ENCODE results near the gene SMC6. TPM values are rescaled to one million over a fixed set of nuclear protein-coding genes. Genes with fewer than 3 reads are reported as not detected.

Gene SMC6
- 33.6 and 38.2 TPM in 2 replicates for total RNA-seq
- long read RNA-seq, full-length matches to known transcripts = 1 of 169 reads
- long read RNA-seq, partial matches to known transcripts = 150 of 169 reads
- long read RNA-seq, other reads (novel, unspliced or antisense) = 18 of 169 reads

GRCh38 chr2:17753803-17754663 lies at the start of gene SMC6, which contains the start of gene GEN1:
SMC6 (minus strand) TSS chr2:17753810; CDS start chr2:17745946, 7,864 bp downstream.
GEN1 (plus strand) TSS chr2:17754138; CDS start chr2:17759944, 5,806 bp downstream.
- TF ChIP-seq CTCF (conservative IDR thresholded peaks at IDR 0.05) = no peak
- Mint-ChIP-seq H3K4me3 (peak within 1 kb of the TSS; percentile 94), H3K9me3 (no peaks in the 10 kb centered on the region)

GRCh38 chr2:17800693-17801458 lies 47.3 kb upstream of the SMC6 start:
- peaks cover 25% of the 10 kb centered on the region for H3K4me1 Mint-ChIP-seq
- no peak for DNase-seq (ENCODE audit: low read depth, low spot score)
- no peaks in the 10 kb centered on the region for H3K27me3 Mint-ChIP-seq (ENCODE audit: low read depth)
- H3K9me3 Mint-ChIP-seq = no peaks in the 10 kb centered on the region
- no peak for TF ChIP-seq CTCF (conservative IDR thresholded peaks at IDR 0.05)
- peak overlapping the region; percentile 88 for H3K27ac Mint-ChIP-seq (ENCODE audit: unreplicated experiment)
- H3K4me3 Mint-ChIP-seq = no peak overlapping the region
- no peaks in the 10 kb centered on the region for H3K36me3 Mint-ChIP-seq (ENCODE audit: low read depth)

More at GRCh38 chr2:17753803-17754663, at the start of gene SMC6, which contains the start of gene GEN1:
- Mint-ChIP-seq H3K36me3 (ENCODE audit: low read depth) (no peaks in the 10 kb centered on the region), H3K27ac (ENCODE audit: unreplicated experiment) (peak within 1 kb of the TSS; percentile 98), H3K27me3 (ENCODE audit: low read depth) (no peaks in the 10 kb centered on the region), H3K4me1 (peaks cover 49% of the 10 kb centered on the region)
- peak; percentile 90 for DNase-seq (ENCODE audit: low read depth, low spot score)

GRCh38 chr2:17800219-17800618 lies 46.6 kb upstream of the SMC6 start:
- no peaks in the 10 kb centered on the region for H3K9me3 Mint-ChIP-seq
- H3K4me3 Mint-ChIP-seq = no peak overlapping the region
- DNase-seq (ENCODE audit: low read depth, low spot score) = peak; percentile 9
- H3K27me3 Mint-ChIP-seq (ENCODE audit: low read depth) = no peaks in the 10 kb centered on the region
- no peaks in the 10 kb centered on the region for H3K36me3 Mint-ChIP-seq (ENCODE audit: low read depth)
- TF ChIP-seq CTCF (conservative IDR thresholded peaks at IDR 0.05) = no peak
- peaks cover 25% of the 10 kb centered on the region for H3K4me1 Mint-ChIP-seq
- no peak overlapping the region for H3K27ac Mint-ChIP-seq (ENCODE audit: unreplicated experiment)

GRCh38 chr2:17799301-17800120 lies 45.9 kb upstream of the SMC6 start:
- H3K27ac Mint-ChIP-seq (ENCODE audit: unreplicated experiment) = peak overlapping the region; percentile 82
- no peaks in the 10 kb centered on the region for H3K9me3 Mint-ChIP-seq
- H3K4me3 Mint-ChIP-seq = no peak overlapping the region
- no peak for TF ChIP-seq CTCF (conservative IDR thresholded peaks at IDR 0.05)
- no peaks in the 10 kb centered on the region for H3K27me3 Mint-ChIP-seq (ENCODE audit: low read depth)
- H3K4me1 Mint-ChIP-seq = peaks cover 25% of the 10 kb centered on the region
- H3K36me3 Mint-ChIP-seq (ENCODE audit: low read depth) = no peaks in the 10 kb centered on the region
- no peak for DNase-seq (ENCODE audit: low read depth, low spot score)

GRCh38 chr2:17798338-17798737 lies 44.7 kb upstream of the SMC6 start:
- H3K27me3 Mint-ChIP-seq (ENCODE audit: low read depth) = no peaks in the 10 kb centered on the region
- peaks cover 25% of the 10 kb centered on the region for H3K4me1 Mint-ChIP-seq
- TF ChIP-seq CTCF (conservative IDR thresholded peaks at IDR 0.05) = no peak
- H3K4me3 Mint-ChIP-seq = no peak overlapping the region
- DNase-seq (ENCODE audit: low read depth, low spot score) = no peak
- H3K9me3 Mint-ChIP-seq = no peaks in the 10 kb centered on the region
- H3K36me3 Mint-ChIP-seq (ENCODE audit: low read depth) = no peaks in the 10 kb centered on the region
- no peak overlapping the region for H3K27ac Mint-ChIP-seq (ENCODE audit: unreplicated experiment)
